B cell (primary cell): Measurements from ENCODE around the gene PTPRM. TPM values are rescaled to one million over a fixed set of nuclear protein-coding genes. Genes with fewer than 3 reads are reported as not detected.

Experiments used
- ATAC-seq: fragments of 200-7000 bp; cut with Tn5 transposase; one replicate; pipeline ENCODE4 v1.10.0; 2021; ENCODE audit warnings: low read depth, mild to moderate bottlenecking, moderate number of reproducible peaks, moderate library complexity
- CTCF ChIA-PET: fragments of 350-600 bp; sonication (Branson Sonifier 250); formaldehyde crosslinking; loops from one replicate; lab custom pipeline; 2021; ENCODE audit warnings: antibody characterized with exemption, inconsistent platforms; lab: Charles Lee
- POLR2A ChIA-PET: fragments of 350-600 bp; sonication (Branson Sonifier 250); formaldehyde crosslinking; loops from one replicate; lab custom pipeline; 2021; ENCODE audit warnings: antibody characterized with exemption; lab: Charles Lee
- DNase-seq: peaks from one replicate; pipeline ENCODE4 v3.0.0; 2013
- H2AFZ ChIP-seq: 2 replicates; pipeline ENCODE4 v1.6.1; 2012; ENCODE audit warnings: mild to moderate bottlenecking, low read depth, low read length; ENCODE audit not compliant: insufficient read depth, poor library complexity, severe bottlenecking
- H3K27ac ChIP-seq, 2 donors: 1 replicate in 1 of 2; 2 replicates in 1 of 2; pipeline ENCODE4 v1.5.1; 2012 to 2013; ENCODE audit warnings: low read length in 2 of 2, mild to moderate bottlenecking in 2 of 2, moderate library complexity in 1 of 2
- H3K27me3 ChIP-seq, 4 experiments: fragments of 200-600 bp in 1 of 4; sonication (generic) in 1 of 4; replicated peaks in 1 of 4; 1 replicate in 2 of 4; 2 replicates in 2 of 4; pipeline versions ENCODE4 v1.6.1 to v1.7.0; 2013 to 2016; ENCODE audit warnings: low read length in 3 of 4, mild to moderate bottlenecking in 2 of 4, mixed read lengths in 1 of 4, moderate library complexity in 1 of 4; ENCODE audit not compliant: insufficient read depth in 4 of 4, control insufficient read depth in 3 of 4; ENCODE audit errors: control extremely low read depth in 1 of 4
- H3K36me3 ChIP-seq, 2 experiments: replicated peaks in 1 of 2; 1 replicate in 1 of 2; 2 replicates in 1 of 2; pipeline versions ENCODE4 v1.6.1 to v1.7.1; 2013; ENCODE audit warnings: low read length in 1 of 2; ENCODE audit not compliant: insufficient read depth in 2 of 2, control insufficient read depth in 1 of 2; ENCODE audit errors: control extremely low read depth in 1 of 2, extremely low read depth in 1 of 2
- H3K4me1 ChIP-seq, 2 donors: fragments of 200-600 bp in 1 of 2; sonication (generic) in 1 of 2; 1 replicate in 1 of 2; 2 replicates in 1 of 2; pipeline versions ENCODE4 v1.5.1 to v1.6.1; 2013 to 2017; ENCODE audit warnings: low read length in 2 of 2; ENCODE audit not compliant: control insufficient read depth in 2 of 2, insufficient read depth in 2 of 2
- H3K4me2 ChIP-seq: replicated peaks from 2 replicates; pipeline ENCODE3; 2012; ENCODE audit warnings: mild to moderate bottlenecking, low read depth, low read length; ENCODE audit not compliant: poor library complexity, severe bottlenecking
- H3K4me3 ChIP-seq, 5 experiments: fragments of 200-600 bp in 1 of 5; sonication (generic) in 1 of 5; 1 replicate in 3 of 5; 2 replicates in 2 of 5; pipeline versions ENCODE4 v1.5.1 to v1.7.0; 2011 to 2016; ENCODE audit warnings: low read length in 4 of 5, mild to moderate bottlenecking in 4 of 5, low read depth in 2 of 5, control low read depth in 1 of 5, moderate library complexity in 1 of 5; ENCODE audit not compliant: insufficient read depth in 1 of 5; ENCODE audit errors: control extremely low read depth in 1 of 5, extremely low read depth in 1 of 5
- H3K79me2 ChIP-seq: fragments of 200-600 bp; sonication (generic); one replicate; pipeline ENCODE4 v1.6.0; 2016; ENCODE audit warnings: low read length; ENCODE audit not compliant: control insufficient read depth, insufficient read depth
- H3K9ac ChIP-seq: fragments of 200-600 bp; sonication (generic); 2 replicates; pipeline ENCODE4 v1.6.1; 2017; ENCODE audit warnings: mild to moderate bottlenecking, low read length, moderate library complexity
- H3K9me3 ChIP-seq, 3 donors: one replicate each; pipeline versions ENCODE4 v1.6.1 to v1.7.1; 2013; ENCODE audit warnings: low read length in 2 of 3; ENCODE audit not compliant: control insufficient read depth in 2 of 3, insufficient read depth in 1 of 3; ENCODE audit errors: control extremely low read depth in 1 of 3
- H4K20me1 ChIP-seq: 2 replicates; pipeline ENCODE4 v1.6.0; 2012; ENCODE audit warnings: mild to moderate bottlenecking, low read length; ENCODE audit not compliant: insufficient read depth, control insufficient read depth, poor library complexity, severe bottlenecking
- H3K27ac Mint-ChIP-seq: one replicate; pipeline ENCODE4 v1.8.0; 2021; ENCODE audit warnings: mixed read lengths
- H3K27me3 Mint-ChIP-seq: one replicate; pipeline ENCODE4 v1.8.0; 2021; ENCODE audit warnings: mixed read lengths
- H3K4me1 Mint-ChIP-seq: one replicate; pipeline ENCODE4 v1.8.0; 2021; ENCODE audit warnings: mixed read lengths
- H3K4me3 Mint-ChIP-seq: one replicate; pipeline ENCODE4 v1.8.0; 2021; ENCODE audit warnings: mixed read lengths
- H3K9me3 Mint-ChIP-seq: one replicate; pipeline ENCODE4 v1.8.0; 2022; ENCODE audit warnings: mixed read lengths; ENCODE audit not compliant: insufficient read depth
- EZH2 ChIP-seq: IDR thresholded peaks from 2 replicates; pipeline ENCODE4 v1.6.1; 2012; ENCODE audit warnings: borderline replicate concordance, low read depth, mild to moderate bottlenecking, moderate library complexity, low read length; ENCODE audit not compliant: insufficient read depth, poor library complexity, severe bottlenecking
- WGBS: methylation state at CpG from one replicate; pipeline ENCODE4 v1.1.5; 2013; ENCODE audit warnings: missing lambda C conversion rate; ENCODE audit not compliant: insufficient coverage; 5-methylcytosine and 5-hydroxymethylcytosine counted together
- intact Hi-C: fragments of 100-400 bp; cut with micrococcal nuclease; formaldehyde crosslinking; loops from one replicate; pipeline ENCODE4 v1.10.0; 2022
- polyA plus RNA-seq: library from polyadenylated mRNA; depleted of rRNA; stranded (reverse); fragments of >200 nt; gene quantifications from 2 replicates; pipeline ENCODE4 v1.2.3, GENCODE V29; 2012
- total RNA-seq, 2 donors: library from RNA; stranded (reverse); fragments of 120-200 nt in 1 of 2; gene quantifications; 1 replicate in 1 of 2; 2 replicates in 1 of 2; pipeline versions ENCODE4 v1.2.3 to v1.2.4, GENCODE V29; 2013 to 2022
- TF ChIP-seq, protein P1 (sequence below): fragments of 200-600 bp; IDR thresholded peaks from one replicate; pipeline ENCODE4 v1.8.0; 2022; ENCODE audit warnings: antibody characterized with exemption, mild to moderate bottlenecking

The PTPRM gene
- total and polyA plus RNA-seq, 2 donors (not counting 1 experiment from before 2014, with no cell fraction given), result 0.20 to 0.89 TPM

- Histone ChIP-seq H3K27me3 (no peaks in the 10 kb centered on the region), H3K4me2 (no peak overlapping the region), H3K9ac (no peak overlapping the region), H3K36me3 (no peaks in the 10 kb centered on the region), H3K9me3 (no peaks in the 10 kb centered on the region), H3K4me1 (no peaks in the 10 kb centered on the region), H3K4me3 (no peak overlapping the region), H4K20me1 (no peaks in the 10 kb centered on the region), H2AFZ (no peak overlapping the region), H3K27ac (no peak overlapping the region), H3K79me2 (no peaks in the 10 kb centered on the region)
- no peak overlapping the region for H3K4me3 Mint-ChIP-seq
- H3K27me3 Mint-ChIP-seq, result no peaks in the 10 kb centered on the region
- CTCF ChIA-PET, result no interaction called here
- no peak for DNase-seq
- ATAC-seq, result no peak
- POLR2A ChIA-PET, result no interaction called here
- TF ChIP-seq, protein P1, sequence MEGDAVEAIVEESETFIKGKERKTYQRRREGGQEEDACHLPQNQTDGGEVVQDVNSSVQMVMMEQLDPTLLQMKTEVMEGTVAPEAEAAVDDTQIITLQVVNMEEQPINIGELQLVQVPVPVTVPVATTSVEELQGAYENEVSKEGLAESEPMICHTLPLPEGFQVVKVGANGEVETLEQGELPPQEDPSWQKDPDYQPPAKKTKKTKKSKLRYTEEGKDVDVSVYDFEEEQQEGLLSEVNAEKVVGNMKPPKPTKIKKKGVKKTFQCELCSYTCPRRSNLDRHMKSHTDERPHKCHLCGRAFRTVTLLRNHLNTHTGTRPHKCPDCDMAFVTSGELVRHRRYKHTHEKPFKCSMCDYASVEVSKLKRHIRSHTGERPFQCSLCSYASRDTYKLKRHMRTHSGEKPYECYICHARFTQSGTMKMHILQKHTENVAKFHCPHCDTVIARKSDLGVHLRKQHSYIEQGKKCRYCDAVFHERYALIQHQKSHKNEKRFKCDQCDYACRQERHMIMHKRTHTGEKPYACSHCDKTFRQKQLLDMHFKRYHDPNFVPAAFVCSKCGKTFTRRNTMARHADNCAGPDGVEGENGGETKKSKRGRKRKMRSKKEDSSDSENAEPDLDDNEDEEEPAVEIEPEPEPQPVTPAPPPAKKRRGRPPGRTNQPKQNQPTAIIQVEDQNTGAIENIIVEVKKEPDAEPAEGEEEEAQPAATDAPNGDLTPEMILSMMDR, result no peak
- no peak for TF ChIP-seq EZH2
- WGBS, result 83% methylated on average over 5 of the region's 6 CpGs
- intact Hi-C loops, result no loop called here
- H3K27ac Mint-ChIP-seq, result no peak overlapping the region
- H3K9me3 Mint-ChIP-seq, result no peaks in the 10 kb centered on the region
- H3K4me1 Mint-ChIP-seq, result no peaks in the 10 kb centered on the region
Measured at GRCh38 chr18:7657050-7657449, 89.9 kb downstream of the PTPRM start.

DNA sequence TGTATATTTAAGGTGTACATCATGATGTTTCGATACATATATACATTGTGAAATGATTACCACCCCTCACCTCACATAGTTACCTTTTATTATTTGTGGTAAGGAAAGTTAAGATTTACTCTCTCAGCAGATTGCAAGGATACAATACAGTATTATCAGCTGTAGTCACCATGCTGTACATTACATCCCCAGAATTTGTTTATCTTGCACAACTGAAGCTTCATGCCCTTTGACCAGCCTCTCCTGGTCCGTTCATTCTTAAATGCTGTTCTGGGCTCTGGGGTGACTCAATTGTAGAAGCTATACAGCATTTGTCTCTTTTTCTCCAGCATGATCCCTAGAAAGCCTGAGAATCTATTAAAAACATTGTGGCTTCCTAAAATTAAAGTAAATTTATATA, 90.8 kb downstream of the PTPRM start:
- Histone ChIP-seq H2AFZ (no peak overlapping the region), H4K20me1 (no peaks in the 10 kb centered on the region), H3K36me3 (no peaks in the 10 kb centered on the region), H3K9ac (no peak overlapping the region), H3K27me3 (no peaks in the 10 kb centered on the region), H3K27ac (no peak overlapping the region), H3K79me2 (no peaks in the 10 kb centered on the region), H3K4me1 (no peaks in the 10 kb centered on the region), H3K4me3 (no peak overlapping the region), H3K9me3 (no peaks in the 10 kb centered on the region), H3K4me2 (no peak overlapping the region)
- no peak for ATAC-seq
- Mint-ChIP-seq H3K4me3 (no peak overlapping the region), H3K27ac (no peak overlapping the region), H3K4me1 (no peaks in the 10 kb centered on the region), H3K27me3 (no peaks in the 10 kb centered on the region), H3K9me3 (no peaks in the 10 kb centered on the region)
- no CpG with 5 or more reads among the region's 2 CpGs for WGBS
- POLR2A ChIA-PET, result no interaction called here
- TF ChIP-seq EZH2, result no peak
- TF ChIP-seq, protein P1, result no peak
- DNase-seq, result no peak
- CTCF ChIA-PET, result no interaction called here
- intact Hi-C loops, result no loop called here
